B cell (primary cell): ENCODE data around the gene SECTM1. TPM values are rescaled to one million over a fixed set of nuclear protein-coding genes. Genes with fewer than 3 reads are reported as not detected.
"Not testable (repeated sequence)": the region's sequence is repeated elsewhere in the genome, so short reads cannot be mapped to it uniquely, and the experiment has no call there.

ENCODE experiments used
- ATAC-seq: fragments of 200-7000 bp; cut with Tn5 transposase; one replicate; pipeline ENCODE4 v1.10.0; 2021; ENCODE audit warnings: low read depth, mild to moderate bottlenecking, moderate number of reproducible peaks, moderate library complexity
- CTCF ChIA-PET: fragments of 350-600 bp; sonication (Branson Sonifier 250); formaldehyde crosslinking; loops from one replicate; lab custom pipeline; 2021; ENCODE audit warnings: antibody characterized with exemption, inconsistent platforms; lab: Charles Lee
- POLR2A ChIA-PET: fragments of 350-600 bp; sonication (Branson Sonifier 250); formaldehyde crosslinking; loops from one replicate; lab custom pipeline; 2021; ENCODE audit warnings: antibody characterized with exemption; lab: Charles Lee
- DNase-seq: peaks from one replicate; pipeline ENCODE4 v3.0.0; 2013
- H2AFZ ChIP-seq: 2 replicates; pipeline ENCODE4 v1.6.1; 2012; ENCODE audit warnings: mild to moderate bottlenecking, low read depth, low read length; ENCODE audit not compliant: insufficient read depth, poor library complexity, severe bottlenecking
- H3K27ac ChIP-seq, 2 donors: 1 replicate in 1 of 2; 2 replicates in 1 of 2; pipeline ENCODE4 v1.5.1; 2012 to 2013; ENCODE audit warnings: low read length in 2 of 2, mild to moderate bottlenecking in 2 of 2, moderate library complexity in 1 of 2
- H3K27me3 ChIP-seq, 4 experiments: fragments of 200-600 bp in 1 of 4; sonication (generic) in 1 of 4; replicated peaks in 1 of 4; 1 replicate in 2 of 4; 2 replicates in 2 of 4; pipeline versions ENCODE4 v1.6.1 to v1.7.0; 2013 to 2016; ENCODE audit warnings: low read length in 3 of 4, mild to moderate bottlenecking in 2 of 4, mixed read lengths in 1 of 4, moderate library complexity in 1 of 4; ENCODE audit not compliant: insufficient read depth in 4 of 4, control insufficient read depth in 3 of 4; ENCODE audit errors: control extremely low read depth in 1 of 4
- H3K36me3 ChIP-seq, 2 experiments: replicated peaks in 1 of 2; 1 replicate in 1 of 2; 2 replicates in 1 of 2; pipeline versions ENCODE4 v1.6.1 to v1.7.1; 2013; ENCODE audit warnings: low read length in 1 of 2; ENCODE audit not compliant: insufficient read depth in 2 of 2, control insufficient read depth in 1 of 2; ENCODE audit errors: control extremely low read depth in 1 of 2, extremely low read depth in 1 of 2
- H3K4me1 ChIP-seq, 2 donors: fragments of 200-600 bp in 1 of 2; sonication (generic) in 1 of 2; 1 replicate in 1 of 2; 2 replicates in 1 of 2; pipeline versions ENCODE4 v1.5.1 to v1.6.1; 2013 to 2017; ENCODE audit warnings: low read length in 2 of 2; ENCODE audit not compliant: control insufficient read depth in 2 of 2, insufficient read depth in 2 of 2
- H3K4me2 ChIP-seq: replicated peaks from 2 replicates; pipeline ENCODE3; 2012; ENCODE audit warnings: mild to moderate bottlenecking, low read depth, low read length; ENCODE audit not compliant: poor library complexity, severe bottlenecking
- H3K4me3 ChIP-seq, 5 experiments: fragments of 200-600 bp in 1 of 5; sonication (generic) in 1 of 5; 1 replicate in 3 of 5; 2 replicates in 2 of 5; pipeline versions ENCODE4 v1.5.1 to v1.7.0; 2011 to 2016; ENCODE audit warnings: low read length in 4 of 5, mild to moderate bottlenecking in 4 of 5, low read depth in 2 of 5, control low read depth in 1 of 5, moderate library complexity in 1 of 5; ENCODE audit not compliant: insufficient read depth in 1 of 5; ENCODE audit errors: control extremely low read depth in 1 of 5, extremely low read depth in 1 of 5
- H3K79me2 ChIP-seq: fragments of 200-600 bp; sonication (generic); one replicate; pipeline ENCODE4 v1.6.0; 2016; ENCODE audit warnings: low read length; ENCODE audit not compliant: control insufficient read depth, insufficient read depth
- H3K9ac ChIP-seq: fragments of 200-600 bp; sonication (generic); 2 replicates; pipeline ENCODE4 v1.6.1; 2017; ENCODE audit warnings: mild to moderate bottlenecking, low read length, moderate library complexity
- H3K9me3 ChIP-seq, 3 donors: one replicate each; pipeline versions ENCODE4 v1.6.1 to v1.7.1; 2013; ENCODE audit warnings: low read length in 2 of 3; ENCODE audit not compliant: control insufficient read depth in 2 of 3, insufficient read depth in 1 of 3; ENCODE audit errors: control extremely low read depth in 1 of 3
- H4K20me1 ChIP-seq: 2 replicates; pipeline ENCODE4 v1.6.0; 2012; ENCODE audit warnings: mild to moderate bottlenecking, low read length; ENCODE audit not compliant: insufficient read depth, control insufficient read depth, poor library complexity, severe bottlenecking
- H3K27ac Mint-ChIP-seq: one replicate; pipeline ENCODE4 v1.8.0; 2021; ENCODE audit warnings: mixed read lengths
- H3K27me3 Mint-ChIP-seq: one replicate; pipeline ENCODE4 v1.8.0; 2021; ENCODE audit warnings: mixed read lengths
- H3K4me1 Mint-ChIP-seq: one replicate; pipeline ENCODE4 v1.8.0; 2021; ENCODE audit warnings: mixed read lengths
- H3K4me3 Mint-ChIP-seq: one replicate; pipeline ENCODE4 v1.8.0; 2021; ENCODE audit warnings: mixed read lengths
- H3K9me3 Mint-ChIP-seq: one replicate; pipeline ENCODE4 v1.8.0; 2022; ENCODE audit warnings: mixed read lengths; ENCODE audit not compliant: insufficient read depth
- EZH2 ChIP-seq: IDR thresholded peaks from 2 replicates; pipeline ENCODE4 v1.6.1; 2012; ENCODE audit warnings: borderline replicate concordance, low read depth, mild to moderate bottlenecking, moderate library complexity, low read length; ENCODE audit not compliant: insufficient read depth, poor library complexity, severe bottlenecking
- WGBS: methylation state at CpG from one replicate; pipeline ENCODE4 v1.1.5; 2013; ENCODE audit warnings: missing lambda C conversion rate; ENCODE audit not compliant: insufficient coverage; 5-methylcytosine and 5-hydroxymethylcytosine counted together
- intact Hi-C: fragments of 100-400 bp; cut with micrococcal nuclease; formaldehyde crosslinking; loops from one replicate; pipeline ENCODE4 v1.10.0; 2022
- polyA plus RNA-seq: library from polyadenylated mRNA; depleted of rRNA; stranded (reverse); fragments of >200 nt; gene quantifications from 2 replicates; pipeline ENCODE4 v1.2.3, GENCODE V29; 2012
- total RNA-seq, 2 donors: library from RNA; stranded (reverse); fragments of 120-200 nt in 1 of 2; gene quantifications; 1 replicate in 1 of 2; 2 replicates in 1 of 2; pipeline versions ENCODE4 v1.2.3 to v1.2.4, GENCODE V29; 2013 to 2022
- TF ChIP-seq, protein P1 (sequence below): fragments of 200-600 bp; IDR thresholded peaks from one replicate; pipeline ENCODE4 v1.8.0; 2022; ENCODE audit warnings: antibody characterized with exemption, mild to moderate bottlenecking

SECTM1 gene
- total and polyA plus RNA-seq, 2 donors (not counting 1 experiment from before 2014, with no cell fraction given) = 0.17 to 1.2 TPM

DNA sequence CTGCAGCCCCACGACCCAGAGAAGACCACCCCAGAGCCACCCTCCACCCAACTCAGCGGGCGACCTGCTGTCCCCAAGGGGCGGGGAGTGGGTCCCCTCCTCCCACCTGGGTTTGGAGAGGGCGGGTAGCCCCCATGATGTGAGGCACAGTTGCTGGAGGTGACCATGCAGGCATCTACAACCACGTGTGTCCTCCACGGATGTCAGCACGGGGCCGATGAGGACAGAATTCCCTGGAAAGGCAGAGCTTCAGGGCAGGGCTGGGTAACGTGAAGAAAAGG is 45.1 kb upstream of the SECTM1 start:
- Histone ChIP-seq H2AFZ (no peak overlapping the region), H4K20me1 (no peaks in the 10 kb centered on the region), H3K4me1 (no peaks in the 10 kb centered on the region), H3K9ac (no peak overlapping the region), H3K27ac (no peak overlapping the region), H3K4me3 (no peak overlapping the region), H3K36me3 (no peaks in the 10 kb centered on the region), H3K27me3 (peaks cover 0 to 38% (median 4%) of the 10 kb centered on the region in 4 experiments), H3K4me2 (no peak overlapping the region), H3K9me3 (peaks cover 0 to 5% (median 0%) of the 10 kb centered on the region in 3 donors), H3K79me2 (no peaks in the 10 kb centered on the region)
- intact Hi-C loops = no loop called here
- CTCF ChIA-PET = interaction anchor here (0.7 kb wide), 1 partner anchor 9 kb away, joined by 5 read pairs; no protein-coding TSS in a partner anchor
- DNase-seq (no peak), ATAC-seq (no peak)
- peaks cover 2% of the 10 kb centered on the region for H3K4me1 Mint-ChIP-seq
- no peak overlapping the region for H3K4me3 Mint-ChIP-seq
- POLR2A ChIA-PET = no interaction called here
- TF ChIP-seq EZH2 = no peak
- TF ChIP-seq, protein P1, sequence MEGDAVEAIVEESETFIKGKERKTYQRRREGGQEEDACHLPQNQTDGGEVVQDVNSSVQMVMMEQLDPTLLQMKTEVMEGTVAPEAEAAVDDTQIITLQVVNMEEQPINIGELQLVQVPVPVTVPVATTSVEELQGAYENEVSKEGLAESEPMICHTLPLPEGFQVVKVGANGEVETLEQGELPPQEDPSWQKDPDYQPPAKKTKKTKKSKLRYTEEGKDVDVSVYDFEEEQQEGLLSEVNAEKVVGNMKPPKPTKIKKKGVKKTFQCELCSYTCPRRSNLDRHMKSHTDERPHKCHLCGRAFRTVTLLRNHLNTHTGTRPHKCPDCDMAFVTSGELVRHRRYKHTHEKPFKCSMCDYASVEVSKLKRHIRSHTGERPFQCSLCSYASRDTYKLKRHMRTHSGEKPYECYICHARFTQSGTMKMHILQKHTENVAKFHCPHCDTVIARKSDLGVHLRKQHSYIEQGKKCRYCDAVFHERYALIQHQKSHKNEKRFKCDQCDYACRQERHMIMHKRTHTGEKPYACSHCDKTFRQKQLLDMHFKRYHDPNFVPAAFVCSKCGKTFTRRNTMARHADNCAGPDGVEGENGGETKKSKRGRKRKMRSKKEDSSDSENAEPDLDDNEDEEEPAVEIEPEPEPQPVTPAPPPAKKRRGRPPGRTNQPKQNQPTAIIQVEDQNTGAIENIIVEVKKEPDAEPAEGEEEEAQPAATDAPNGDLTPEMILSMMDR = no peak
- no peaks in the 10 kb centered on the region for H3K9me3 Mint-ChIP-seq
- 84% methylated on average over 8 of the region's 10 CpGs for WGBS
- peaks cover 18% of the 10 kb centered on the region for H3K27me3 Mint-ChIP-seq
- H3K27ac Mint-ChIP-seq = no peak overlapping the region

DNA sequence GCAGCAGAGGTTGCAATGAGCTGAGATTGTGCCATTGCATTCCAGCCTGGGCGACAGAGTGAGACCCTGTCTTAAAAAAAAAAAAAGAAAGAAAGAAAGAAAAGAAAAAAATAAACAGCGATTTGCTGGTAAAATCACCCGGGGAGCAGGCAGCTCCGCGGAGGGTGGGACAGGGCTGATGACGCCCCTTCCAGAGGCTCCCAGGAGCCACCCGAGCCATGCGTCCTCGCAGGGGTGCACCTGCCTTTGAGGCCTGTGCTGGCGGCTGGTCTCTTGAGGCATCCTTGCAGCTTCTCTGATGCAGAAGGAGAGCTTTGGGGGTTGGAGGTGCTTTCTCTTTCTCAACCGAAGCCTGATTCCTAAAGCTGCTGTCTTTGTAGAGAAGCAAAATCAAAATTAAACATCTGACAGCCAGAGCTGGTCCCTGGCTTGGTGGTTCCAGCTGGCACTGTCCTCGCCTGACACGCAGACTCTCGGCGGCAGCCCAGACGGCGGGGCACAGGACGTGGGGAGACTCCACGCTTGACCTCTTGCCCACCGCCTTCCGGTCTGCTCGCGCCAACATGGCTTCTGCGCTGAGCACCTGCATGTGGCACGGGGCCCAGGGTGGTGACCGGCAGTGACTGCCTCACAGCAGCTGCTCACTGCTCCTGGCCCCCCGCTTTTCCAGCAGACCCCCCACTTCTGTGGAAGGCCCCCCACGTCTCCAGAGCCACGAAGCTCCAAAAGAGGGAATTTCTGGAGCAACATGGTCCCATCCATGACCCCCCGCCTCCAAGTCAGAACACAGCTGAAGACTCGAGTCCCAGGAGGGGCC is 44.6 kb upstream of the SECTM1 start:
- peaks cover 0 to 5% (median 0%) of the 10 kb centered on the region in 3 donors for H3K9me3 ChIP-seq
- ATAC-seq = no peak
- no peaks in the 10 kb centered on the region for H3K36me3 ChIP-seq
- no peak overlapping the region for H2AFZ ChIP-seq
- POLR2A ChIA-PET = no interaction called here
- H4K20me1 ChIP-seq = no peaks in the 10 kb centered on the region
- Mint-ChIP-seq H3K27me3 (peaks cover 22% of the 10 kb centered on the region), H3K4me3 (no peak overlapping the region), H3K9me3 (no peaks in the 10 kb centered on the region), H3K27ac (no peak overlapping the region), H3K4me1 (peaks cover 6% of the 10 kb centered on the region)
- H3K27me3 ChIP-seq = peaks cover 0 to 34% (median 5%) of the 10 kb centered on the region in 4 experiments
- H3K27ac ChIP-seq = no peak overlapping the region
- no peak overlapping the region for H3K9ac ChIP-seq
- no peaks in the 10 kb centered on the region for H3K79me2 ChIP-seq
- CTCF ChIA-PET = interaction anchor here (0.7 kb wide), 1 partner anchor 9 kb away, joined by 5 read pairs; no protein-coding TSS in a partner anchor
- intact Hi-C loops = no loop called here
- no peak overlapping the region for H3K4me3 ChIP-seq
- TF ChIP-seq, protein P1 = no peak
- TF ChIP-seq EZH2 = no peak
- no peak for DNase-seq
- H3K4me2 ChIP-seq = no peak overlapping the region
- H3K4me1 ChIP-seq = peaks cover 0 to 1% of the 10 kb centered on the region in 2 donors
- WGBS = 80% methylated on average over 28 of the region's 31 CpGs

DNA sequence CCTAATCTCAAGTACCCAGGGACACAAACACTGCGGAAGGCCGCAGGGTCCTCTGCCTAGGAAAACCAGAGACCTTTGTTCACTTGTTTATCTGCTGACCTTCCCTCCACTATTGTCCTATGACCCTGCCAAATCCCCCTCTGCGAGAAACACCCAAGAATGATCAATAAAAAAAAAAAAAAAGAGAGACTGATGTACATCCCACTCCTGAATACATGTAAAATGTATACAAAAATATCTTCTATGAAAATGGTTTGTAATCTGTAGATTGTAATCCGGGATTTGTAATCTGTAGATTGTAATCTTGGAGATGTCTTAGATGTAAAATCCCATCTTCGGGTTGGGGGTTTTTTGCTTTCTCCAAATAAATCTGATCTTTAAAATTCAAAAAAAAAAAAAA is 43.7 kb upstream of the SECTM1 start:
- H3K27ac Mint-ChIP-seq, H3K27ac ChIP-seq, H3K9me3 ChIP-seq, H3K9ac ChIP-seq, ATAC-seq, H4K20me1 ChIP-seq, H3K4me1 ChIP-seq, H3K4me3 Mint-ChIP-seq, DNase-seq, H3K4me3 ChIP-seq, intact Hi-C loops, CTCF ChIA-PET, H3K79me2 ChIP-seq, H2AFZ ChIP-seq, H3K4me2 ChIP-seq, H3K36me3 ChIP-seq, H3K9me3 Mint-ChIP-seq, POLR2A ChIA-PET: not testable (repeated sequence)
- H3K4me1 Mint-ChIP-seq = peaks cover 14% of the 10 kb centered on the region
- H3K27me3 ChIP-seq = peaks cover 0 to 39% (median 10%) of the 10 kb centered on the region in 4 experiments
- H3K27me3 Mint-ChIP-seq = peaks cover 31% of the 10 kb centered on the region
- whole genome bisulfite sequencing = no CpG with 5 or more reads among the region's 5 CpGs
